Measurements from ENCODE around the gene FAM13A.

FAM13A gene

GRCh38 chr4:88870428-88870827, 186.6 kb downstream of the FAM13A start:
- no peaks in the 10 kb centered on the region for H3K36me3 ChIP-seq (ENCODE audit: control insufficient read depth, low read length)
- TF ChIP-seq CTCF (IDR thresholded peaks at IDR 0.05; ENCODE audit: low read depth, low read length, poor library complexity, severe bottlenecking) = no peak
- TF ChIP-seq EZH2phosphoT487 (IDR thresholded peaks at IDR 0.05; ENCODE audit: borderline replicate concordance, low read length) = no peak
- H3K79me2 ChIP-seq (ENCODE audit: control insufficient read depth, low read length) = no peaks in the 10 kb centered on the region
- no peaks in the 10 kb centered on the region for H3K27me3 ChIP-seq (ENCODE audit: control insufficient read depth, low read length)
- no peak overlapping the region for H3K27ac ChIP-seq (ENCODE audit: low read depth, low read length)
- H3F3A ChIP-seq (ENCODE audit: control insufficient read depth, insufficient read depth) = no peaks in the 10 kb centered on the region
- no peak overlapping the region for H3K4me3 ChIP-seq (ENCODE audit: low read length)
- H3K4me2 ChIP-seq (ENCODE audit: low read length) = no peak overlapping the region
- H4K20me1 ChIP-seq (ENCODE audit: control insufficient read depth, insufficient read depth, low read depth, low read length) = no peaks in the 10 kb centered on the region
- H3K9me2 ChIP-seq (replicated peaks; ENCODE audit: control insufficient read depth, low read length) = no peaks in the 10 kb centered on the region
- no peaks in the 10 kb centered on the region for H3K4me1 ChIP-seq (ENCODE audit: control insufficient read depth, low read length)
- no peaks in the 10 kb centered on the region for H3K9me3 ChIP-seq (ENCODE audit: control insufficient read depth, insufficient read depth, low read length)

- Histone ChIP-seq H3K9me3 (ENCODE audit: control insufficient read depth, insufficient read depth, low read length) (no peaks in the 10 kb centered on the region), H3K4me3 (ENCODE audit: low read length) (no peak overlapping the region), H3K4me2 (ENCODE audit: low read length) (no peak overlapping the region), H3K27ac (ENCODE audit: low read depth, low read length) (no peak overlapping the region), H3K36me3 (ENCODE audit: control insufficient read depth, low read length) (no peaks in the 10 kb centered on the region), H4K20me1 (ENCODE audit: control insufficient read depth, insufficient read depth, low read depth, low read length) (no peaks in the 10 kb centered on the region), H3K79me2 (ENCODE audit: control insufficient read depth, low read length) (no peaks in the 10 kb centered on the region), H3K9me2 (replicated peaks; ENCODE audit: control insufficient read depth, low read length) (no peaks in the 10 kb centered on the region), H3K4me1 (ENCODE audit: control insufficient read depth, low read length) (no peaks in the 10 kb centered on the region), H3K27me3 (ENCODE audit: control insufficient read depth, low read length) (no peaks in the 10 kb centered on the region), H3F3A (ENCODE audit: control insufficient read depth, insufficient read depth) (no peaks in the 10 kb centered on the region)
- no peak for TF ChIP-seq EZH2phosphoT487 (IDR thresholded peaks at IDR 0.05; ENCODE audit: borderline replicate concordance, low read length)
- no peak for TF ChIP-seq CTCF (IDR thresholded peaks at IDR 0.05; ENCODE audit: low read depth, low read length, poor library complexity, severe bottlenecking)
These were observed 188.5 kb downstream of the FAM13A start for GRCh38 chr4:88868510-88868909.

- no peaks in the 10 kb centered on the region for H3K9me2 ChIP-seq (replicated peaks; ENCODE audit: control insufficient read depth, low read length)
- H4K20me1 ChIP-seq (ENCODE audit: control insufficient read depth, insufficient read depth, low read depth, low read length) = no peaks in the 10 kb centered on the region
- H3K4me3 ChIP-seq (ENCODE audit: low read length) = no peak overlapping the region
- no peaks in the 10 kb centered on the region for H3K79me2 ChIP-seq (ENCODE audit: control insufficient read depth, low read length)
- H3K4me2 ChIP-seq (ENCODE audit: low read length) = no peak overlapping the region
- H3K4me1 ChIP-seq (ENCODE audit: control insufficient read depth, low read length) = no peaks in the 10 kb centered on the region
- no peaks in the 10 kb centered on the region for H3K27me3 ChIP-seq (ENCODE audit: control insufficient read depth, low read length)
- H3K27ac ChIP-seq (ENCODE audit: low read depth, low read length) = no peak overlapping the region
- TF ChIP-seq EZH2phosphoT487 (IDR thresholded peaks at IDR 0.05; ENCODE audit: borderline replicate concordance, low read length) (no peak), CTCF (IDR thresholded peaks at IDR 0.05; ENCODE audit: low read depth, low read length, poor library complexity, severe bottlenecking) (no peak)
- no peaks in the 10 kb centered on the region for H3K9me3 ChIP-seq (ENCODE audit: control insufficient read depth, insufficient read depth, low read length)
- no peaks in the 10 kb centered on the region for H3K36me3 ChIP-seq (ENCODE audit: control insufficient read depth, low read length)
- no peaks in the 10 kb centered on the region for H3F3A ChIP-seq (ENCODE audit: control insufficient read depth, insufficient read depth)
These were observed 190.0 kb downstream of the FAM13A start for GRCh38 chr4:88866862-88867550.

Measured in DOHH2 (cell line).